Astrocyte (in vitro differentiated cells and primary cell): ENCODE results near the gene CLEC14A. TPM values are rescaled to one million over a fixed set of nuclear protein-coding genes. Genes with fewer than 3 reads are reported as not detected.

ENCODE experiments used
- DNase-seq: peaks from one replicate; pipeline ENCODE4 v3.0.0-alpha.2; 2010; ENCODE audit warnings: low read depth
- FAIRE-seq: peaks from 2 replicates; lab custom pipeline; 2011; peaks lifted over from hg19 to GRCh38; lab: Jason Lieb, UNC
- H2AFZ ChIP-seq: 2 replicates; pipeline ENCODE4 v1.6.0; 2012; ENCODE audit warnings: low read depth, low read length, inconsistent platforms
- H3K27ac ChIP-seq: 2 replicates; pipeline ENCODE4 v1.5.1; 2011; ENCODE audit warnings: low read depth, low read length, inconsistent platforms
- H3K27me3 ChIP-seq: 2 replicates; pipeline ENCODE4 v1.6.0; 2011; ENCODE audit warnings: low read length, inconsistent platforms; ENCODE audit not compliant: insufficient read depth
- H3K36me3 ChIP-seq: 2 replicates; pipeline ENCODE4 v1.5.1; 2011; ENCODE audit warnings: low read length, inconsistent platforms; ENCODE audit not compliant: insufficient read depth
- H3K4me1 ChIP-seq: 2 replicates; pipeline ENCODE4 v1.5.1; 2011; ENCODE audit warnings: low read length, inconsistent platforms; ENCODE audit not compliant: insufficient read depth
- H3K4me2 ChIP-seq: 2 replicates; pipeline ENCODE4 v1.6.0; 2012; ENCODE audit warnings: low read length, inconsistent platforms
- H3K4me3 ChIP-seq: 2 replicates; pipeline ENCODE4 v1.5.1; 2011; ENCODE audit warnings: low read depth, mild to moderate bottlenecking, low read length, inconsistent platforms; ENCODE audit not compliant: insufficient read depth
- H3K79me2 ChIP-seq: 2 replicates; pipeline ENCODE4 v1.6.0; 2012; ENCODE audit warnings: mild to moderate bottlenecking, low read length, inconsistent platforms; ENCODE audit not compliant: insufficient read depth
- H3K9ac ChIP-seq: 2 replicates; pipeline ENCODE4 v1.6.0; 2012; ENCODE audit warnings: mild to moderate bottlenecking, low read length, inconsistent platforms
- H3K9me3 ChIP-seq: 2 replicates; pipeline ENCODE4 v1.5.1; 2012; ENCODE audit warnings: low read depth, mild to moderate bottlenecking, low read length, inconsistent platforms; ENCODE audit not compliant: insufficient read depth
- H4K20me1 ChIP-seq: 2 replicates; pipeline ENCODE4 v1.6.0; 2012; ENCODE audit warnings: low read length, inconsistent platforms; ENCODE audit not compliant: insufficient read depth
- H3K27ac Mint-ChIP-seq: one replicate; pipeline ENCODE4 v1.8.0; 2021; ENCODE audit warnings: mild to moderate bottlenecking, mixed read lengths; ENCODE audit not compliant: unreplicated experiment
- H3K27me3 Mint-ChIP-seq: one replicate; pipeline ENCODE4 v1.8.0; 2021; ENCODE audit warnings: low read depth, mixed read lengths; ENCODE audit not compliant: unreplicated experiment
- H3K36me3 Mint-ChIP-seq: one replicate; pipeline ENCODE4 v1.8.0; 2021; ENCODE audit warnings: low read depth, mixed read lengths; ENCODE audit not compliant: unreplicated experiment
- H3K4me1 Mint-ChIP-seq: one replicate; pipeline ENCODE4 v1.8.0; 2021; ENCODE audit warnings: low read depth, mixed read lengths; ENCODE audit not compliant: unreplicated experiment
- H3K4me3 Mint-ChIP-seq: one replicate; pipeline ENCODE4 v1.8.0; 2021; ENCODE audit warnings: mild to moderate bottlenecking, moderate library complexity, mixed read lengths; ENCODE audit not compliant: unreplicated experiment
- H3K9me3 Mint-ChIP-seq: one replicate; pipeline ENCODE4 v1.8.0; 2021; ENCODE audit warnings: mild to moderate bottlenecking, mixed read lengths; ENCODE audit not compliant: unreplicated experiment
- CTCF ChIP-seq: IDR thresholded peaks from 2 replicates; pipeline ENCODE4 v1.5.1; 2011; ENCODE audit warnings: low read depth, mild to moderate bottlenecking, inconsistent platforms, low read length, moderate library complexity; ENCODE audit not compliant: insufficient read depth
- EZH2 ChIP-seq: IDR thresholded peaks from 2 replicates; pipeline ENCODE4 v1.6.1; 2012; ENCODE audit warnings: mild to moderate bottlenecking, low read length, inconsistent platforms; ENCODE audit not compliant: insufficient read depth
- total RNA-seq: library from RNA; stranded (reverse); gene quantifications from 2 replicates; pipeline ENCODE4 v1.2.1, GENCODE V29; 2021

Gene CLEC14A
- total RNA-seq, 1 donor from 2014 or later = not detected

GRCh38 chr14:38243696-38244240 is 12.1 kb downstream of the CLEC14A start:
- Histone ChIP-seq H3K4me3 (no peak overlapping the region), H4K20me1 (no peaks in the 10 kb centered on the region), H3K27ac (no peak overlapping the region), H3K4me2 (no peak overlapping the region), H3K27me3 (no peaks in the 10 kb centered on the region), H3K9me3 (no peaks in the 10 kb centered on the region), H3K36me3 (no peaks in the 10 kb centered on the region), H3K9ac (no peak overlapping the region), H3K4me1 (no peaks in the 10 kb centered on the region), H2AFZ (no peak overlapping the region), H3K79me2 (no peaks in the 10 kb centered on the region)
- FAIRE-seq (no peak), DNase-seq (no peak)
- H3K27me3 Mint-ChIP-seq = peaks cover 4% of the 10 kb centered on the region
- H3K4me1 Mint-ChIP-seq = peaks cover under 1% of the 10 kb centered on the region
- no peaks in the 10 kb centered on the region for H3K36me3 Mint-ChIP-seq
- TF ChIP-seq EZH2 (no peak), CTCF (no peak)
- no peaks in the 10 kb centered on the region for H3K9me3 Mint-ChIP-seq
- H3K27ac Mint-ChIP-seq = no peak overlapping the region
- H3K4me3 Mint-ChIP-seq = no peak overlapping the region

- FAIRE-seq (no peak), DNase-seq (no peak)
- Histone ChIP-seq H4K20me1 (no peaks in the 10 kb centered on the region), H3K9me3 (no peaks in the 10 kb centered on the region), H3K9ac (no peak overlapping the region), H3K36me3 (no peaks in the 10 kb centered on the region), H3K79me2 (no peaks in the 10 kb centered on the region), H3K4me3 (no peak overlapping the region), H3K27me3 (no peaks in the 10 kb centered on the region), H3K4me2 (no peak overlapping the region), H2AFZ (no peak overlapping the region), H3K4me1 (no peaks in the 10 kb centered on the region), H3K27ac (no peak overlapping the region)
- TF ChIP-seq EZH2 (no peak), CTCF (no peak)
- H3K27ac Mint-ChIP-seq = no peak overlapping the region
- H3K4me3 Mint-ChIP-seq = no peak overlapping the region
- no peaks in the 10 kb centered on the region for H3K36me3 Mint-ChIP-seq
- H3K4me1 Mint-ChIP-seq = peaks cover 8% of the 10 kb centered on the region
- H3K9me3 Mint-ChIP-seq = no peaks in the 10 kb centered on the region
- H3K27me3 Mint-ChIP-seq = peaks cover 7% of the 10 kb centered on the region
Measured at GRCh38 chr14:38238878-38239277, 17.0 kb downstream of the CLEC14A start.

- H3K9ac ChIP-seq = no peak overlapping the region
- Mint-ChIP-seq H3K36me3 (no peaks in the 10 kb centered on the region), H3K27ac (no peak overlapping the region), H3K4me3 (no peak overlapping the region), H3K27me3 (peaks cover 9% of the 10 kb centered on the region), H3K9me3 (no peaks in the 10 kb centered on the region), H3K4me1 (peaks cover 8% of the 10 kb centered on the region)
- FAIRE-seq (no peak), DNase-seq (peak; percentile 5)
- no peaks in the 10 kb centered on the region for H3K9me3 ChIP-seq
- H3K27me3 ChIP-seq = no peaks in the 10 kb centered on the region
- H3K4me2 ChIP-seq = no peak overlapping the region
- no peak overlapping the region for H2AFZ ChIP-seq
- H3K4me3 ChIP-seq = no peak overlapping the region
- TF ChIP-seq CTCF (no peak), EZH2 (no peak)
- H4K20me1 ChIP-seq = no peaks in the 10 kb centered on the region
- no peak overlapping the region for H3K27ac ChIP-seq
- no peaks in the 10 kb centered on the region for H3K79me2 ChIP-seq
- H3K4me1 ChIP-seq = no peaks in the 10 kb centered on the region
- H3K36me3 ChIP-seq = no peaks in the 10 kb centered on the region
Measured at GRCh38 chr14:38238332-38238731, 17.6 kb downstream of the CLEC14A start.
